Rectal smooth muscle tissue (tissue), 1 donor: Measurements from ENCODE around the gene SERBP1.

Experiments used
- H3K27ac ChIP-seq: one replicate; pipeline ENCODE4 v1.7.0; 2013; ENCODE audit warnings: low read depth, low read length, inconsistent platforms
- H3K27me3 ChIP-seq: one replicate; pipeline ENCODE4 v1.7.0; 2013; ENCODE audit warnings: low read length; ENCODE audit not compliant: control insufficient read depth, insufficient read depth
- H3K36me3 ChIP-seq: one replicate; pipeline ENCODE4 v1.7.0; 2013; ENCODE audit warnings: low read length; ENCODE audit not compliant: control insufficient read depth, insufficient read depth
- H3K4me1 ChIP-seq: one replicate; pipeline ENCODE4 v1.7.0; 2013; ENCODE audit warnings: low read length; ENCODE audit not compliant: control insufficient read depth, insufficient read depth
- H3K4me3 ChIP-seq: one replicate; pipeline ENCODE4 v1.7.0; 2013; ENCODE audit warnings: low read length
- H3K9ac ChIP-seq: one replicate; pipeline ENCODE4 v1.7.0; 2013; ENCODE audit warnings: low read length

SERBP1 gene

DNA sequence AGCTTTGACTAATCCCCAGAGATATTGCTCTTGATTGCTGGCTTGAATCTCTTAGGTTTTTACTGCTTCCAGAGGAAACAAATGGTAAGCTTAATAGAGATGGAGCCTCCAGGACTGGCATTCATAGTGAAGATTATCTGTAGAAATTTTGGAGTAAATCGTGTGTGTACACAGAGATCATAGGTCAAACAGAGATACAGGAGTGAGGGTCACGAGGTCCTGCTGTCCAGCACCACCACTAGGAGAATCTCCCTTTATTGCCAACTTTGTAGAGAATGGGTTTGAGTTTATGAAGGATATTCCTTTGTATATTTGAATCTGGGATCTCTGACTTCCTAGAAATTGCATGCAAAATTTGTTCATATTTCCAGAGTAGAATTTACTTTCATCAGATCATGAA, 7.8 kb upstream of the SERBP1 start:
- Histone ChIP-seq H3K27me3 (no peaks in the 10 kb centered on the region), H3K36me3 (no peaks in the 10 kb centered on the region), H3K4me1 (peaks cover 15% of the 10 kb centered on the region), H3K27ac (no peak overlapping the region), H3K4me3 (no peak overlapping the region), H3K9ac (no peak overlapping the region)

DNA sequence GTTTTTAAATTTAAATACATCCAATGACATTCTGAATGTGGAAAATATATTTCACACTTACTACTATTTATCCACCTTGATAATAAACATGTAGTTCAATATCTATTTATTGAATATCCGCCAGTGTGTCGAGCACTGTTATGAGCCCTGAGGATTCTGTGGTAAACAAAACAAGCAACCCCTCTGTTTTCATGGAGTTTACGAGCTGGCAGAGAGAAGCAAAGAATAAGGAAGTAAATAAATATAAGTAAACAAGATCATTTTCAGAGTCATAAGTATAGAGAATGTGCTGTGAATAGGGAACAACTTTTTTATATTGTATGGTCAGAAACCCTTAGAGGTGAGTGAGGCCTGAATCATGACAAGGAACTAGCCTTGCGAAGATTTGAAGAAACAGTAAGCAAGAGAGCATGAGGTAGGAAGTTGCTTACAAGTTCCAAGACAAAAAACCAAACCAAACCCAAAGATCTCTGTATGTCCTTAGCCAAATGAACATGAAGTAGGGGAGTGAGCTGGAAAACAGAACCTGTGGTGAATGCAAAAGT, 6.4 kb upstream of the SERBP1 start:
- H3K9ac ChIP-seq, result no peak overlapping the region
- no peak overlapping the region for H3K27ac ChIP-seq
- peaks cover 13% of the 10 kb centered on the region for H3K4me1 ChIP-seq
- no peaks in the 10 kb centered on the region for H3K36me3 ChIP-seq
- H3K27me3 ChIP-seq, result no peaks in the 10 kb centered on the region
- H3K4me3 ChIP-seq, result no peak overlapping the region

DNA sequence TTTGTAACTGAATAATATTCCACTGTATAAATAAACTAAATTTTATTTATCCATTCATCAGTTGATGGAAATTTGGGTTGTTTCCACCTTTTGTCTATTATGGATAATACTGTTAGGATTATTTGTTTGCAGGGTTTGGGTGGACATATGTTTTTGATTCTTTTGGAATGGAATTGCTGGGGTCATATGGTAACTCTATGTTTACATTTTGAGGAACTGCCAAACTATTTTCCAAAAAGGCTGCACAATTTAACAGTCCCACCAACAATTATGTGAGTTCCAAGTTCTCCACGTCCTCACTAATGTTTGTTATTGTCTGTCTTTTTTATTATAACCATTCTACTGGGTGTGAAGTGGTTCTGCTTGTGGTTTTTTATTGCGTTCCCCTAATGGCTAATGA, 4.3 kb upstream of the SERBP1 start:
- Histone ChIP-seq H3K27me3 (no peaks in the 10 kb centered on the region), H3K36me3 (no peaks in the 10 kb centered on the region), H3K27ac (no peak overlapping the region), H3K4me3 (no peak overlapping the region), H3K4me1 (peaks cover 8% of the 10 kb centered on the region), H3K9ac (no peak overlapping the region)

- Histone ChIP-seq H3K27ac (no peak overlapping the region), H3K27me3 (no peaks in the 10 kb centered on the region), H3K4me3 (no peak overlapping the region), H3K9ac (no peak overlapping the region), H3K36me3 (no peaks in the 10 kb centered on the region), H3K4me1 (peaks cover 8% of the 10 kb centered on the region)
These were observed 3.6 kb upstream of the SERBP1 start for GRCh38 chr1:67433837-67434236.

DNA sequence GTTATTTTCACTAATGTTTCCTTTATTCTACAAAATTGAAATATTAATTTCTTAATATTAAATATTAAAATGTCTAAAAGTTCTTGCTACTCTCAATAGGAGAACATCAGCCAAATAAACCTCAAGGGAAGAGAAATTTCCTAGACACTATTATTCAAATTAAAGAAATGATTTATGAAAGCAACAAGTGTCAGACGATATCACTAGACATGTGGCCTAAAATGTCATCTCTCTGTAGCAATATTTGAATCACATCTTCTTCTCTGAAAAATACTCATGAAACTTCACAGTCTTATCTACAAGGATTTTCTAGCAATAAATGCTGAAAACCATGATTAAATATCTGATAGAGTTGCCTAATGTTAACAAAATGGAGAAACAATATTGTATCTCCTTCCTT, 2.5 kb upstream of the SERBP1 start:
- no peaks in the 10 kb centered on the region for H3K27me3 ChIP-seq
- no peak overlapping the region for H3K9ac ChIP-seq
- no peak overlapping the region for H3K27ac ChIP-seq

DNA sequence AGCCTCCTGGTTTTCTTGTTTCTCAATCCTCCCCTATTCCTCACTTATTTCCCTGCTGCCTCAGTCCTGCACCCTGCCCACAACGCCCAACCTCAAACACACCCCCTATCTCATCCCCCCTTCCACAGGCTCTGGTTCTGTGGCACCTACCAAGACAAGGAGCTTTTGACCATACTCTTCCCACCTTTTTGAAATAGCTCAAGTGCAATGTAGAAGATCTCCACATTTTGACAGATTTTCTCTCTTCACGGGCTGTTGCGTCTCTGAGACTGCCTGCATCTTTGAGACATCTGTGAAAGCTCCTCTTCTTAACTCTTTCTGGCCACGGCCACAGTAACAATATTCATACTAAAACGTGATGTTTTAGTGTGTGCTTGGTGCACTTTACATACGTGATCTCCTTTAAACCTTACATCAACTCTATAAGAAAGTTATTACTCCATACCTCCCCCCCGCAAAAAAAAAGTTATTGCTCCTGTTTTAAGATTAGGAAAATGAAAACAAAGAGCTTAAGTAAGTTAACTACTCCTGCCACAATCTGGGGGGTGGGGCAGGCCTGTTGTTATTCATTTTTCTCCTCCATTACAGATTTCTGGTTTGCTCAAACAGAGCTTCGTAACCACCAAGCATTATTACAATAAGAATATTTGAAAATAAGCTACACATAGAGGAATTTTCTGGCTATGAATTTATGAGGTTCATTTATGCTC, 1.8 kb upstream of the SERBP1 start:
- H3K4me1 ChIP-seq, result peaks cover 13% of the 10 kb centered on the region
- peak overlapping the region; percentile 91 for H3K27ac ChIP-seq
- H3K4me3 ChIP-seq, result peak overlapping the region; percentile 90
- H3K36me3 ChIP-seq, result no peaks in the 10 kb centered on the region
- H3K27me3 ChIP-seq, result no peaks in the 10 kb centered on the region
- H3K9ac ChIP-seq, result no peak overlapping the region

More for the DNA sequence above, 2.5 kb upstream of the SERBP1 start:
- no peaks in the 10 kb centered on the region for H3K36me3 ChIP-seq
- peaks cover 11% of the 10 kb centered on the region for H3K4me1 ChIP-seq
- no peak overlapping the region for H3K4me3 ChIP-seq

DNA sequence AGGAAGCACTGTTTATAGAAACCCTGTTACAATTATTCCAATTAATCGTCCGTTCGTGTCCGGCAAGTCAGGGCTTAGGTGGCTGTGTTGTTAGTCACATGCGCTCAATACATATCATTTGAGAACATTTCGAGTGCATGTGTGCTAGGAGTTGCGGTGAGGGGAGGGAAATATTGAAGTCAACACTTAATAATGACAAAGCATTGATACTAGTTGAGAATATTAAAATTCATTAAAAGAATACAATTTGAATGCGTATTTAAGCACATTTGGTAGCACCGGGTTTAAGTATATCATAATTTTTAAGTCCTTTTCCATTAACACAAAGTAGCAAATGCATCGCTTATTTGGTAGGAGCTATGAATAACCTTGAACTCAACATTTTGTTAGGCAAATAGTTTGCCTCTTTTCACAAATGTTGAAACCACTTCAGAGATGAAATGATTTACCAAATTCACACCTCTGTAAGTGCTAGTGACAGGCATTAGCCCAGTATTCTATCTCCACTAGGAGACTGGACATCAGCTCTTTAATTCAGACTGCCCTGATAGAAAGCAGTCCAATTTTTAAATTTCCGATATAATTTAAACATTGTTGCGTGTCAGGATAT, 1.1 kb upstream of the SERBP1 start:
- H3K36me3 ChIP-seq, result no peaks in the 10 kb centered on the region
- peak overlapping the region; percentile 91 for H3K27ac ChIP-seq
- H3K4me1 ChIP-seq, result peaks cover 15% of the 10 kb centered on the region
- H3K9ac ChIP-seq, result peak overlapping the region; percentile 84
- no peaks in the 10 kb centered on the region for H3K27me3 ChIP-seq
- H3K4me3 ChIP-seq, result peak overlapping the region; percentile 90

DNA sequence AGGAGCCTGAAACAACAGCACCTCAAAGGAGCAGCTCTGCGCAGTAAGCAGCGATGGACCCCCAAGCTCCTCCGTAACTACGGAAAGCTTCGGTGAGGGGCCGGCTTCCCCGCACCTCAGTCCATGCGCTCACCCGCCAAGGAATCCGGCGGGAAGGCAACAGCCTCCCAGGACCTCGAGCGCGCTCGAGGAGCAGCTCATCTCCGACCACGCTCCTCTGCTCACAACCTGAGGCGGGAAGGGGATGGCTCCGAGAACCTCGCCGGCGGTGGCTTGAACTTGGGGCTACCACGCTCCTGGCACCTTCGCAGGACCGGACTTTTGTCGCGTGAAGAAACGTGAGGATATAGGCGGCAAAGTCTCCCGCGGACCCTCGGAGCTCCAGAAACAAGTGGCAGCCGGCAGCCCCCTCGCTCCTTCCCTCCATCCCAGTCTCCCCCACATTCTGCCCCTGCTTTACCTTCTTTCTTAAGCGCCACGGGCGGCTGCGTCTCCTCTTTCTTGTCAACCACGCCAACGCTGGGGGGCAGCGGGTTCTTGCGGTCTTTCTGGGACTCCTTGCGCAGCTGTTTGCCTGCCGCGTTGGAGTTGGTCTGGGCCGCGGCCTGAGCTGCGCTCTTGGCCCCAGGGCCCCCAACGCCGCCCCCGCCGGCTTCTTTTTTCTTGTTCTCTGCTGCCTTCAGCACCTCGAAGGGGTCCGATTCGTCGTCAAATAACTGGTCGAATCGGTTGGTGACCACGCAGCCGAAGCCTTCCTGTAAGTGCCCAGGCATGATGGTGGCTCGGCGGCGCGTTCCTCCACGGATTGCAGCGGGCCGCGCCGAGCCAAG, 459 bp downstream of the SERBP1 start:
- H3K36me3 ChIP-seq, result peaks cover 7% of the 10 kb centered on the region
- H3K27ac ChIP-seq, result peak overlapping the region; percentile 91
- H3K9ac ChIP-seq, result peak overlapping the region; percentile 46
- peaks cover 13% of the 10 kb centered on the region for H3K4me1 ChIP-seq
- peak overlapping the region; percentile 90 for H3K4me3 ChIP-seq
- no peaks in the 10 kb centered on the region for H3K27me3 ChIP-seq

DNA sequence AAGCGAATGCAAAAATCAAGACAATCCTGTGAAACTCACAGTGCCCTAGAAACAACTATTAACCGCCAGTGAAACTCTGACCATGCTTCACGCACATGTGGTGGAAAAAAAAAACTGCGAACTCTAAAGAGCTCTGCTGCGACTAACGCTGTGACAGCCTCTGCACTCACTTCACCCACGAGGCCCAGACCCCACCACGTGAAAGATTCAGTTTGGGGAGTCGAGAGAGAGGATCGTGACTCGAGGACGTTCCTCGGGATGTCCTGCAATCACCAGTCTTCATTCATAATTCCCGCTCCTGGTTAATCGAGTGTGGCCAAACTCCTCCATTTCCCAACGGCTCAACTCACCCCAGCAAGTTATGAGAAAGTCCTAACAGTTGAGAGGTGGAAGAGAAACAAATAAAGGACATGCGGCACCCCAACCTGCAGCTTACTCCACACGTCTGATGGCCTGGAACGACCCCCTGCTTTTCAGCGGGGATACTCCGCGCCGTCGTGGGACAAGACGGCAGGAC, 1.1 kb downstream of the SERBP1 start:
- Histone ChIP-seq H3K4me1 (peaks cover 11% of the 10 kb centered on the region), H3K9ac (peak overlapping the region; percentile 46), H3K27me3 (no peaks in the 10 kb centered on the region), H3K27ac (peak overlapping the region; percentile 91), H3K36me3 (peaks cover 7% of the 10 kb centered on the region), H3K4me3 (peak overlapping the region; percentile 90)

- Histone ChIP-seq H3K27ac (no peak overlapping the region), H3K27me3 (no peaks in the 10 kb centered on the region), H3K9ac (no peak overlapping the region), H3K36me3 (peaks cover 10% of the 10 kb centered on the region), H3K4me3 (peak overlapping the region; percentile 90), H3K4me1 (peaks cover 7% of the 10 kb centered on the region)
These were observed 2.3 kb downstream of the SERBP1 start for GRCh38 chr1:67427947-67428346.

DNA sequence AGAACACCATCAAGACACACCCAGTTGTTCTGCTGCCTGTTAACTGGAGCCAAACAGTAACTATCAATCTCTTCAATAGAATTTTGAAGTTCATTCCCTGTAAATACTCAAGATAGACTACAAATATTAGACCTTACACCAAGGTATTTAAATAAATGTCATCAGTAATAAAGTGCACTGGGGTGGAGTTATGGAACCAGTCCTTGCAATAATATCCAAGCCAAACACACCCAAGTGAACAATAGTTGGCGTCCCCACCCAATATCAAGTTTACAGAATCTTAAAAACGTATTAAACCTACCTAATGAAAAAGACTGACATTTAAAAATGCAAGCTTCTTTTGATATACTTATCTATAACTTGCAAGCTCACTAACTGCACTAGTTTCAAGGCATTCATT, 2.7 kb downstream of the SERBP1 start:
- Histone ChIP-seq H3K27me3 (no peaks in the 10 kb centered on the region), H3K9ac (no peak overlapping the region), H3K4me1 (peaks cover 7% of the 10 kb centered on the region), H3K36me3 (peaks cover 11% of the 10 kb centered on the region), H3K27ac (no peak overlapping the region), H3K4me3 (peak overlapping the region; percentile 90)

- peaks cover 20% of the 10 kb centered on the region for H3K36me3 ChIP-seq
- no peak overlapping the region for H3K4me3 ChIP-seq
- no peak overlapping the region for H3K27ac ChIP-seq
- no peaks in the 10 kb centered on the region for H3K4me1 ChIP-seq
- no peaks in the 10 kb centered on the region for H3K27me3 ChIP-seq
- H3K9ac ChIP-seq, result no peak overlapping the region
These were observed 9.2 kb downstream of the SERBP1 start for GRCh38 chr1:67420835-67421492.
